ENCODE measurements around the gene NAMPT.
"Not testable (repeated sequence)": the region's sequence is repeated elsewhere in the genome, so short reads cannot be mapped to it uniquely, and the experiment has no call there.

The NAMPT gene

GRCh38 chr7:106284714-106285050, at the start of gene NAMPT:
Gene NAMPT (minus strand): TSS chr7:106284983. CDS start chr7:106284884, 99 bp downstream.
- DNase-seq = no peak

GRCh38 chr7:106332201-106332600, 47.4 kb upstream of the NAMPT start:
- DNase-seq = no peak

GRCh38 chr7:106331441-106332175, 46.8 kb upstream of the NAMPT start:
- DNase-seq = no peak

DNA sequence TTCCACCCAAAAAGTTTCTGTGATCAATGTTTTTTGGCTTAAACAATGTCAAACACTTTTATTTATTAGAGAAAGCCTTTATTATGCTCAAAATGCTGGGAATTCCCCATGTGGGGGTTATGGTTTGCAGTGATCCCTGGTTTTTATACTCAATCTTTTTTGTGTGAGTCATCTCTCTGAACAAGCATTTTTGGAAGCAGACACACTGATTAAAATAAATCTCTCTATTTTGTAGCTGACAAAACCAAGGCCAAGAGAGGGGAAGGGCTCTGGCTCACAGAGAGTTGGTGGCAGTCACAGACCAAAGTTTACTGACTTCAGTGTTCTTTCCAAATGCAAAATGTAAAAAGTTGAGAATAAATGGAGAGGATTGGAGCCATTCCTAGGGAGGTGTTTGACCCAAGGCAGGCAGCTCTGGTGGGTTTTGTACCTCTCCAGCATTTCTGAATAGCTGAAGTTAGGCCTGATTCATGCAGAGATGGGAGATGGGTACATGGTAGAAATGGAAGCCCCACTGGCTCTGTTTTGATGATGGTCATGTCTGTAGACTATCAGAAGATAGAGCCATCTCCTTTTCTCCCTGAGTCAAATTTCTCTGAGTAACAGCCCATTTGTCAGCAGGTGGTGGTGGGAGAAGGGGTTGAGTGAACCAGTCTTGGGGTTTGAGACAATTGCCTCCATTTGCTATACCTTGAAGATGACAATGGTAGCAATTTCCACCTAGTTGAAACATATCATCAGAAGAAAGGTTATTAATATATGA, 45.4 kb upstream of the NAMPT start:
- peak; percentile 30 to 38 for DNase-seq

- DNase-seq = no peak
Observed at GRCh38 chr7:106329408-106329807, 44.6 kb upstream of the NAMPT start.

DNA sequence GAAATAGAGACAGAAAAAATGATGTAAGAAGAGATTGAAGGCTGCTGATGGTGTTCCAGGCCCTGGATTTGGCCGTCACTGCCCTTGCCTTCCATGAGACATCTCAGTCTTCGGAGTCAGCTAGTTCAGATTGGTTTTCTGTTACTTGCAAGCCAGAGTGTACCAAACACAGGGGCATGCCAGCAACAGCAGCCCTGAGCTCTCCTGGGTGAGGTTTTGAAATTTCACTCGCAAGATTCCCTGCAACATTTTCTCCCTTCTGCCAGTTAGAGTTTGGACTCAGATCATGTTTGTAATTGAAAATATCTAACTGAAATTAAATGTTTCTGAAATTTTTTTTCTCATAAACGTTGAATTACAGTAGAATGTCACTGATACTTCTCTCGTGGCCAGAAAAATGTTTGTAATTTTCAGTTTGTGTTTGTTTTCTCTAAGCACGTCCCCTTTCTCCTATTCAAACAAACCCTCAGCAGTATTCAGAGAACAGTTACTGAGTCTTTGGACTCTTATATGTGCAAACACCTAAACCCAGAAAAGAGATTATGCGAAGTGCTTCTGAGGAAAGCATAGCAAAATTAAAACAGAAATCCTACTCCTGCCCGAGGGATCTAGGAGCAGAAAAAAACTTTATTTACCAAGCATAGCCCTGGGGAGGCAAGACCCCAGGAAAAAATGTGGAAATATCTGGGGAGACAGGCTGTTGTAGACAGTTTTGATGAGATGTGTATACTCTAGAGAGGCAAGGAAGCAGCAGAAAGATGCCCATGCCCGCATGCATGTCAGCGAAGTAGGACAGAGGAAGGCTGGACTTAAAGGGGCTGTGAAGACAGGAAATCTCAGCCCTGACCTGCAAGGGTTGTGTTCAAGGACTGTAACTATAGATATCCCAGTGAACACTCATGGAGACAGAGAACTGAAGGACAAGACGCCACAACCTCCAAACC, 43.0 kb upstream of the NAMPT start:
- DNase-seq = no peak

GRCh38 chr7:106326594-106327537, 42.1 kb upstream of the NAMPT start:
- DNase-seq = no peak

DNA sequence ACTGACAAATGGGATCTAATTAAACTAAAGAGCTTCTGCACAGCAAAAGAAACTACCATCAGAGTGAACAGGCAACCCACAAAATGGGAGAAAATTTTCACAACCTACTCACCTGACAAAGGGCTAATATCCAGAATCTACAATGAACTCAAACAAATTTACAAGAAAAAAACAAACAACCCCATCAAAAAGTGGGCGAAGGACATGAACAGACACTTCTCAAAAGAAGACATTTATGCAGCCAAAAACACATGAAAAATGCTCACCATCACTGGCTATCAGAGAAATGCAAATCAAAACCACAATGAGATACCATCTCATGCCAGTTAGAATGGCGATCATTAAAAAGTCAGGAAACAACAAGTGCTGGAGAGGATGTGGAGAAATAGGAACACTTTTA, 39.7 kb upstream of the NAMPT start:
- DNase-seq = not testable (repeated sequence)

- DNase-seq = not testable (repeated sequence)
Observed at GRCh38 chr7:106320254-106320770, 35.5 kb upstream of the NAMPT start.

DNA sequence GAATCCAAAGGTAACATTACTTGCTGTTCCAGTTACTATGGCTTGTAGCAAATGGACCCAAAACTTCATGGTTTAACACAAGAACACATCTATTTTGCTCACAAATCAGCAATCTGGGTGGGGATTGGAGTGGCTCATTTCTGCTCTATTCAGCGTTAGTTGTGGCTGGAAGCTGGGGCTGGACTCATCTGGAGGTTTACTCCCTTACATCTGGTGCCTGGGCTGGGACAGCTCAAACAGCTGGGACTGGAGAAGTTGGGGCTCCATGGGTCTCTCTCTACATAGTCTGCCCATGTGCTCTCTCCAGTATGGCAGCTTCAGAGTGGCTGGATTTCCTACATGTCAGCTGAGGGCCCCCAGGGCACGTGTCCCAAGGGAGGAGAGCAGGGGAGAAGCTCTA, 33.7 kb upstream of the NAMPT start:
- no peak for DNase-seq

GRCh38 chr7:106317971-106318370, 33.2 kb upstream of the NAMPT start:
- DNase-seq = no peak

DNA sequence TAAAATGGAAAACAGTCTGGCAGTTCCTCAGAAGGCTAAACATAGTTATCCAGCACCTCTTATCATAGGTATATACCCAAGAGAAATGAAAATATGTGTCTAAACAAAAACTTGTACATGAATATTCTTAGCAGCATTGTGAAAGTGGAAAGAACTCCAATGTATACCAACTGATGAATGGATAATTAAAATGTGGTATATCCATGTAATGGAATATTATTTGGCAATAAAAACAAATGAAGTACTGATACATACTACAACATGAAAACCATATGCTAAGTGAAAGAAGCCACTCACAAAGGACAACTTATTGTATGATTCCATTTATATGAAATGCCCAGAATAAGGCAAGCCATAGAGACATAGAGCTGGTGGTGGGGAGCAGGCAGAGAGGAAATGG, 32.2 kb upstream of the NAMPT start:
- DNase-seq = no peak

GRCh38 chr7:106314875-106315274, 30.1 kb upstream of the NAMPT start:
- no peak for DNase-seq

DNA sequence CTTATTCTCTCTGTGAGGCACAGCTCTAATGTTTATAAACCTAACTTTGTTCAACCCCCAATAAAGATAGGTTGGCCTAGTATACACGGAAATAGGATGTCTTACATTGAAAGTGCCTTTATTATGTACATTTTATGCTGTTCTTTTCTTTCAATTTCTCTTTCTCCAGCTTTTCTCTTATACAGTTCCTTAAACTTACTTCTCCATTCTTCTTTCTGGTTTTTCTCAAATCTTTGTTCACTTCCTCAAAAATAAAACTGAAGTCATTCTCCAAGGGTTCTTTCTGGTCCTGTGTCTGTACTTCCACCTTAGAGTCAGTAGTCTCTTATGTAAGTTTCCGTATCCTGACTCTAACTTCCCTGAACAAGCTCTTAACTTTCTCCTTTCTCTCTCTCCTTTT, 29.2 kb upstream of the NAMPT start:
- DNase-seq = peak; percentile 87 to 97

DNA sequence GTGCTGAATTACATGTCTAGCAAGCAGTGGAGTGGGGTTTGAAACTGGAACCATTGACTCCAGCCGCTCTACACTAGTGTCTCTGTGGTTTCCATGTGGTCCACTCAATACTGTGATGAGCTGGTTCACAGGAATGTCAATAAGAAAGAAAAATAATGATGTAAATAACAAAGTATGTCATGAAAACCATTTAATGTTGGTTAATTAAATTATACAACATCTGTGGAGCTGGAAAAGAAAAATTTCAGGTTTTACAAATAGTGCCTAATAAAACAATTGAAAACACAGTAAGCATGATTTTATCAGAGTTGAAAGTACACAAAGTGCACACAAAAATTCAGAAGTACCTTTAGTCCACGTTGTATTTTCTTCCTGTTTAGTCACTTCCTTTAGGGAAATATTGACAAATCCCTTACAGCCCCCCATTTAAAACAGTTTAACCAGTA, 28.7 kb upstream of the NAMPT start:
- DNase-seq = no peak

DNA sequence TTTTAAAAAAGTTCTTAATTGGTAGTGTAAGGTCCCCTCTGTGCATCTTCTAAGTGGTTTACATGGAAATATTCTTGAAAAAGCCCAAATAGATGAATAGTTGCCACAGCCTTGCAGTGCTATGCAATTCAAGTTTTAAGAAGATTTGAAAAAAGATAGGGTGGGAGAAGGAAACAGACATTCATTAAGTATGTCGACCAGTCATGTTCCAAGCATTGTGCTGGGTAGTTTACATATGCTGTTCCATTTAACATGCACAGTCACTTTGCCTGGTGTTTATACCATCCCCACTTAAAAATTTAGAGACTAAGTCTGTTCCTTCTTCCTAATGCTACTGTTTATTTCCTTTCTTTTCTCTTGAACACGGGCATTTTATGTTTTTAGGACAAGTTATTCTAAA, 28.1 kb upstream of the NAMPT start:
- DNase-seq = no peak

- no peak for DNase-seq
Observed at GRCh38 chr7:106312099-106312871, 27.5 kb upstream of the NAMPT start.

DNA sequence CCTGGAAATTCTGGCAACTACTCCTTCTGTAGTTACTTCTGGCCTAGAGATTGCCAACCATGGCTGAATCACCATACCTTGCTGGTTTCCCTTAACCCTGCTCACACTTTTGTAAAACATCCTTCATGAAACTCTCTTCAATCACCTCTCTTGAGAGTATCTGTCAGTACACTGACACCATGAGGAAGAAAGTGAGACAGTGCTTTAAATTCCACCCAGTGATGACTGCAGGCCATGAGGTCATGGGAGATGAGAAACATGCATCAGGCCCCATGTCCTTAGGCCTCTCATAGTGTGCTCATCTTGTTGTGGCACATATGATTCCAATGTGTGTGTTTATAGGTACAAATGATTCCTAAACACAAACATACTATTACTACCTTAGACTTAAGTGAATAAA, 24.6 kb upstream of the NAMPT start:
- DNase-seq = no peak

DNA sequence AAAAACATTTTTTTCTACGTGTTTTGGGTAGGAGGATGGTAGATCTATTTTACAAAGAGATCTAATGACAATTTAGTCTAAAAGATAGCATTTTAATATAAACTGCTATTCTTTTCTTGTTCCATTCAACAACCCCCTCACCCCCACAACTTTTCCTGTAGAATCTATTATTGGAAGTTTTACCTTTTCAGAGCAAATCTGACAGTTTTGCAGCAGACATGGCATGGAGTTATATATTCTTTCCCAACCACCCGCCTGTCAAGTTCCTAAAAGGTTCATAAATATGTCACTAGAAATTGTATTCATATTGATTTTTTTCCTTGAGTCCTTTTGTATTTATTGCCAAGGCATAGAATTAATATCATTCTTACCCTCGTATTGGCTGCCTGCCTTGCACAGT, 21.5 kb upstream of the NAMPT start:
- no peak for DNase-seq

DNA sequence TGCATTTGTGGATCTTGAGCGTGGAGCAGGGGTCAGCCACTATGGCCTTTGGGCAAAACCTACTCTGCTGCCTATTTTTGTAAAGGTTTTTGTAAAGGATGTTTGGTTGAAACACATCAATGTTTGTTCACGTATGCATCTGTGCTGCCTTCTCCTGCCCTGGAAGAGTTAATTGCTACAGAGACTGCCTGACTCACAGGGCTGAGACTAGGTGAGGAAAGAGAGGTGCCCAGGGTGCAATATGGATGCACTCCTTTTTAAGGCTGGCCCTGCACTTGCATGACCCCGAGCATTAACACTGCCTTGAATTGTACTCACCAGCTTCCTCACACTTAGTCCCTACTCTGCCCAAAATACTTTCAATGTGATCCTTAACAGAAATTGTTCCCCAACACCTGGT, 20.9 kb upstream of the NAMPT start:
- DNase-seq = no peak

DNA sequence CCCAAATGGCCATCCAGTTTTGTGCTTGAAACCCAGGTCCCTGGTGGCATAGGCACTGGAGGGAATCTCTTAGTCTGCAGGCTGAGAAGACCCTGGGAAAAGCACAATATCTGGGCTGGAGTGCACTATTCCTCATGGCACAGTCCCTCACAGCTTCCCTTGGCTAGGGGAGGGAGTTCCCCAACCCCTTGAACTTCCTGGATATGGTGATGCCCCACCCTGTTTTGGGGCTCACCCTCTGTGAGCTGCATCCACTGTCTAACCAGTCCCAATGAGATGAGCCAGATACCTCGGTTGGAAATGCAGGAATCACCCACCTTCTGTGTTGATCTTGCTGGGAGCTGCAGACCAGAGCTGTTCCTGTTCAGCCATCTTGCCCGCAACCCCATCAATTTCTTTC, 19.8 kb upstream of the NAMPT start:
- DNase-seq = peak in 1 of 2 donors; percentile 42

Data from inflammatory macrophage treated with lipopolysaccharide for 1 hour (primary cell).